NK-92 (cell line): ENCODE data around the gene PDGFD.

Source experiments
- DNase-seq: peaks from one replicate; lab custom pipeline; 2025; ENCODE audit not compliant: unreplicated experiment; lab: John Stamatoyannopoulos, UW

PDGFD gene

DNA sequence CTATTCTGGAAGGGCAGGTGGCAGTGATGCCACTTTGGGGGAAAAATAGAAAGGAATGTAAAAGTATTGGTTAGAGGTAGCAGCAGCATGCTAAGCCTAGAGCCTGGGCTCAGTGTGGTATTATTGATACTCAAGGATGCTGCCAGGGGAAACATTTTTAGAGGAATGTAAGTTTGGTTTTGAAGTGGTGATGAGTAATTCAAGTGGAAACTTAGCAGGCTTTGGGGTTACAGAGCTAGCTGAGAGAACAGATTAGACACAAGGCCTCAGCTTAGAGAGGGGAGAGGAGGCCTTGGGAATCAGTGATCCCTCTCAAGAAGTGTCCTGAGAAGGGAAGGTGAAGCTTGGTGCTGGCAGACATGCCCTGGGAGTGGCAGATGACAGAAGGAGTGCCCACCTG is 160.5 kb downstream of the PDGFD start:
- no peak for DNase-seq

DNA sequence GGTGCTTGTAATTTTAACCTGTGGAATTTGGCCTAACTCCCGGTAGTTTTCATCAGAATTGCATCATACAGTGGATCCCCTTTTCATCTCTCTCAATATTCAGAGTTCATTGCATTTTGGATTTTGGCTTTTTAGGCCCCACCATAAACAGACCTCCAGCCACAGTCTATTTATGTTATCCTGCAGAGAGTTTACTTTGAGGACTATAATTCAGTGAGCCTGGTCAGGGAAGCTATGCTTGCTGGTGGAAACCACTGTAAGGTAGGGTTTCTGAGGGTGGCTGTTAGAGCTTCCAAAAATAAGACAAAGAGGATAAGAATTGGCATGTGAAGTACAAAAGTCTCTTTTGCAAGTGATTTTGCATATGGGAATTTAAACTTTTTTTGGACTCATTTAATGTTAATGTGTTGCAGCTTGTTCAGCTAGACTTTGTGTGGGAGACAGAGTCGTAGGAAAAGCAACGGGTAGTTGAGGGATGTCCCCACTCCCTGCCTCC is 162.3 kb downstream of the PDGFD start:
- DNase-seq: no peak

DNA sequence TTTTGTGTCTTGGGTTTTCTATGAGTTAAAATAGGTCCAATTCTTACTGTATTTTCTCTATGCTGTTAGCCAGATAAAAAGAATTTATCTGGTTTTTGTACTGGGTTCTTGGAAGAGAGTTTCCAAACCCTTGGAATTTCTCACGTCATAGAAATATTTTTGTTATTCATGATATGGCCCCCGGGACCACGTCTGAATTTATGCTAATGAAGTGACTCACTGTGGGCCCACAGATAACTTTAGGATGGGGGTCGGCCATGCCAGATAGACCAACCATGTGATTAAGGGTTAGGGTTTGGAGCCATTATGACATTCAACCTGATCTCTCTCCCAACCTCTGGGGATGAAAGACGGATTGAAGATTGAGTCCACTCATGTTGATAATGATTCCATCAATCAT is 163.1 kb downstream of the PDGFD start:
- DNase-seq: no peak

DNA sequence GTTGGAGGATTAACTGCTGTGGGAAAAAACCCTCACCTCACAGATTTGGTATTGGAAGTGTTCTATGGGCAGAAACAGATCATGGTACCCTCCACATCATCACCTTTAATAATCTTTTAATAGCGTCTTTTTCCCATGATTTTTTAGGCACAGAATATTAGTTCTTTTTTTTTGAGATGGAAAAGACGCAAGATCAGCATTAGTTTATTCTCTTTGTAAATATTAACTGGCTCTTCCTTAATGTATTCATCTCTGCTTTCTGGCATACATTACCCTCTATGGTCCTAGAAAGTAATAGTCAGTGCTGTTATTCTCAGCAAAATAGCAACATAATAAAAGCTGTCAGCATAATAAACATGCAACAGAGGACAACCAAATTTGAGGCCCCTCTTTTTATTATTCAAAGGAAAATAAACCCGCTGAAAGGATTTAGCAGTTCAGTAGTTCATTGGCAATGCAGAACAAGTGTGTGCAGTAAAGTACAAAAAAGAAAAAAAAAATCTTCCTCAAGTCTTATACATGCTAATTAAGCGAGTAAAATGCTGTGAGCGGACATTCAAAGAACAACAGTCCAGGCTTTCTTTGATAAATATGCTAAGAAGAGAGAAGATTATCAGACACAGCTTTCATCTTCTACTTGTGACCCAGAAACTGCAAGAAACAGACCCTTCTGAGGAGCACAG is 165.0 kb downstream of the PDGFD start:
- DNase-seq: no peak

DNA sequence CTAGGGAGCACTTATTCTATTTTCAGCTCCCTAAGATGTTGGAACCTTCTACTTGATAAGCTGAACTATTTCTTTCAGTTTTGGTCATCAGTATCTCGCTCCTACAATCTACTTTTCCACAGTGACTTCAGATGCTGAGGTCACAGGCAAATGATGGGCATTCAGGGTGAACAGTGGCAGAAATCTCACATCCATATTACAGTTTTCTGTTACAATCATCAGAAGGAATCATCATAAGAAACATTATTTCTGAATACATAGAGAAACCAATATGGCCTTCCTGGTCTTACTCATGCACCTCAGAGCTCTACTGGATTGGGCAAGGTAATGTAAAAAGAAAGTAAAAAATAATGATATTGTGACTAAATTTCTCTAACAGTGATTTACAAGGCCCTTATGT is 166.9 kb downstream of the PDGFD start:
- no peak for DNase-seq

DNA sequence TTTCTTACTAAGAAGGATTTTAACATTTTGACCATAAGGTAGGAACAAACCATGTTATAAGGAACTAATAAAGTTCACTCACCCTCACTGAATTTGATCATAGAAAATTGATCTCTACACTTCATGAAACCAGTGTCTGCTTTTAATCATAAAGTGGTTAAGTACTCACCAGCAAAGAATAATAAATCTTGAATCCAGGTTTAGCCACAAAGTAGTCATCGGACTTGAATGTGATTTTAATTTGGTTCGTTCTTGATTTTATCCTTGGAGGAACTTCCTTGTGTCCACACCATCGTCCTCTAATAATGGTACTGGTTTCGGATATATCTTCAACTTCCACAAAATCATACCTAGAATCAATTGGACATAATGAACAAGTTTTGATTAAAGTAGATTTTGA is 168.1 kb downstream of the PDGFD start:
- DNase-seq: no peak

DNA sequence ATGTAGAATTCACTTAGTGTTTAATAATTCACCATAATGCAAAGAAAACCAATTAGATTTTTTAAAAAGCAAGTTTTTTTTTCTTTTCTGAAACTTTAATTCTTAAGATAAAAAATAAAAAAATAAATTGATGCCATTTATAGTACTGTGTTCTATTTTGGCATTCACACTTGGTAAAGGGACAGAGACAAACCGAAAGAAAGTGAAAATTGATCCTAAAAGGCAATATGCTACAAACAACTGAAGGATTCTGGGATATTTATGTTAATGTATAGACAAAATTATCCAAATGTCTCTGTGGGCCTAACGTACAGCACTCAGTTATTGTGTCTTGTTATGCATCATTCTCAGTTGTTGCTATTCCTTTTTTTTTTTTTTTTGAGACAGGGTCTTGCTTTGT is 169.4 kb downstream of the PDGFD start:
- DNase-seq: no peak

DNA sequence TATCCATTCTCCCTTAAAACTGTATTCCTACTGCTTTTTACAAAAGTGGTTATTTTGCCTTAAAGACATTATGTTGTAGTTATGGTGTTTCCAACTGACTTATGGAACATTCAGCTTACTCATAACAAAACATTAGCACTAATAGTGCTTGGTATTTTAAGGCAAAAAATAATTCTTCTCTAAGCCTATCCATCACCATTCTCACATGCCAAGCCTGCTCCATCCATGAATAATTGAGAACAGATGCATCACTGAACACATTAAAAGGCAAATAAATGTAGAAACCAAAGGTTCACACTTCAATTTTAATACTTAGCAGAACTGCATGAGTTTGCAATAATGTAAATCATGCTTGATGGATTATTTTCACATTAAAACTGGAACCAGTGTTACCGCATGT is 169.9 kb downstream of the PDGFD start:
- DNase-seq: no peak

DNA sequence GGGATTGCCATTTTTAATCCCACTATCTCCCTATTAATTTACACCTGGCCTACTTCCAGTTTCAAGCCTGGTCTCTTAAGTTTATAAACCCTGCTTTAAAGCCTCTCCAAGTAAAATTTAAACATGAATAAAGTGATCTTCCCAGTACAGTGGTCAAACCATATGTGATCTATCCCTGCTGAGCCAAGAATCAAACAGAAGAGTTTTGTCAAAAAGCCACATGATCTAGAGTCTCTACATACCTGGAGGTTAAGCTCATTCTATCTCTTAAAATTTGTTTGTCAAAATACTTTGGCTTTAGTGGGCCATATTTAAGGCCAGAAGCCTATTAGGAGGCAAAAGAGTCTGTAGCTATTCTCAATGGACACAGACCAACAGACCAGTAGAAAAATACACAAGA is 170.4 kb downstream of the PDGFD start:
- no peak for DNase-seq

DNA sequence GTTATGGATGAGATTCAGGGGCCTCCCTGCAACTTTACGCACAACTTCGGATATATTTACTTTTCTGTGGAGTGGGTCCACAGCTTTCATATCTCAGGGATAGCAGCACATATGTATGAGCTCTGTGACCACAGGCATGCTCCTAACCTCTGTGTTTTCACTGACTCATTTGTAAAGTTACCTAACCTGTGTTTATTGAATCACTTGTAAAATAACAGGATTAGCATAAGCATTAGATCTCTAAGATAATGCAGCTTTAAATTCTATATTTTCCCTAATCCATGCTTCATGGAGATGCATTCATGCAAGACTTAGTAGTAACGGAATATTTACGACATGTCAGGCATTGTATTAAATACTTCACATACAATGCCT is 175.4 kb downstream of the PDGFD start:
- DNase-seq: no peak

DNA sequence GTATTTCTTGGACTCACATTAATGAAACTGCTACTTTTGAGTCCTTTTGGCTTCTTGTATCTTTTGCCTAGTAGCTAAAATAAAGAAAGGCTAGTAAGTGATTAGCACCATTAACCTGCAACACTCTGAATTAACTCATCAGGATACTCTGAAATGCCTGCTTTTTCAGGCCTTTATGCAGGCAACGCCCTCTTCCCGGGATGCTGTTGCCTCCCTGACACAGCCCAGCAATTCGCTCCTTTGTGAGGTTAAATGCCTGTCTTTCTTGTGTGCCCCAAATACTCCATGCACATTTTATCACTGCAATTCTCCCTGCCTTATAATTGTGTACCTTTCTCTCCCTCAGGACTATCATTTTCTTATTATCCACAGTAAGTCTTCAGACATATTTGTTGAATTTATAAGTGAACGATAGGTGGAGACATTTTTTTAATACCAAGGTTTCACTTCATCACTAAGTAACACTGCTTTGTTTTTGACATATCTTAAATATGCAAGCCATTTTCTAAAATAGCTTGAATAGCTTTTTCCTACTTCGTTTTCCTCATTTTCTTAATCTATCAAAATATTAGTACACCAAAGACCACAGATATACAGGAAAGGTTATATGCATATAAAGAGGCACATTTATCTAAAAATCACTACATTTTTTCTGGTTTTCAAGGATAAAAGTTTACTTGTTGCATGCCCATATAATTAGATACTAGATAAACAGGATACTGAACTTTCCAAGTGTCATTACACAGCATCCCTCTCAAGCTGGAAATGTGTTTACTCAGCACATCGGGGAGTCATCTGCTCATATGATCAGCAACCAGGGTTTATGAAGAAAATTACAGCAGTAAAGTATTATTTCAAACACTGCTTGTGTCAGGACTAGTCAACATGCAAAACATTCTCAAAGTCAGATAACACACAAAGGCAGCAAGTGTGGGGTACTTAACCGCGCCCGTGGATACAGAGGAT is 176.0 kb downstream of the PDGFD start:
- no peak for DNase-seq

DNA sequence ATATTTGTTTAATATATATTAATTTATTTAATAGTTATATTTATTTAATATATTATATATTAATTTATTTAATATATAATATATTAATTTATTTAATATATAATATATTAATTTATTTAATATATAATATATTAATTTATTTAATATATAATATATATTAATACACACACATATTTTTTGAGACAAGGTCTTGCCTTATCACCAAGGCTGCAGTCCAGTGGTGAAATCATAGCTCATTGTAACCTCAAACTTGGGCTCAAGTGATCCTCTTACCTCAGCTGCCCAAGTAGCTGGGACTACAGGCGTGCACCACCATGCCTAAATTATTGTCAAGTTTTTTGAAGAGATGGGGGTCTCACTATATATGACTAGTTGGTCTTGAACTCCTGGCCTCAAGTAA is 178.9 kb downstream of the PDGFD start:
- no peak for DNase-seq

DNA sequence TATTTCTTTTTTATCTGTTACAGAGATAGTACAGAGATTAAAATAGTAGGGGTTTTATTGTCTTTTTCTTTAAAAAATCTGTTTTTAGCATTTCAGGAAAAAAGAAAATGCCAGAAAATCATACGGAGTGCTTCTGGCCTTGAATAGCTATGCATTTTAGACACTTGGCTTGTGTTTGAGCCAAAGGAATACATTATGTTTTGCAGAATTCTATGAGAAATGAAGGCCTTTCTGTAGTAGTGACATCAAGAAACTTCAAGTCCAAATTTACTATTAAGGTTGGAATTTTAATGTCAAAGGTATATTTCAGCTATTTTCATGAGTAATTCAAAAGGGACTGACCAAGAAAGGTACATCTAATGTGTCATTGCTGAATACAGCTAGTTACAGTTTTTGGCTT is 183.8 kb downstream of the PDGFD start:
- DNase-seq: no peak

DNA sequence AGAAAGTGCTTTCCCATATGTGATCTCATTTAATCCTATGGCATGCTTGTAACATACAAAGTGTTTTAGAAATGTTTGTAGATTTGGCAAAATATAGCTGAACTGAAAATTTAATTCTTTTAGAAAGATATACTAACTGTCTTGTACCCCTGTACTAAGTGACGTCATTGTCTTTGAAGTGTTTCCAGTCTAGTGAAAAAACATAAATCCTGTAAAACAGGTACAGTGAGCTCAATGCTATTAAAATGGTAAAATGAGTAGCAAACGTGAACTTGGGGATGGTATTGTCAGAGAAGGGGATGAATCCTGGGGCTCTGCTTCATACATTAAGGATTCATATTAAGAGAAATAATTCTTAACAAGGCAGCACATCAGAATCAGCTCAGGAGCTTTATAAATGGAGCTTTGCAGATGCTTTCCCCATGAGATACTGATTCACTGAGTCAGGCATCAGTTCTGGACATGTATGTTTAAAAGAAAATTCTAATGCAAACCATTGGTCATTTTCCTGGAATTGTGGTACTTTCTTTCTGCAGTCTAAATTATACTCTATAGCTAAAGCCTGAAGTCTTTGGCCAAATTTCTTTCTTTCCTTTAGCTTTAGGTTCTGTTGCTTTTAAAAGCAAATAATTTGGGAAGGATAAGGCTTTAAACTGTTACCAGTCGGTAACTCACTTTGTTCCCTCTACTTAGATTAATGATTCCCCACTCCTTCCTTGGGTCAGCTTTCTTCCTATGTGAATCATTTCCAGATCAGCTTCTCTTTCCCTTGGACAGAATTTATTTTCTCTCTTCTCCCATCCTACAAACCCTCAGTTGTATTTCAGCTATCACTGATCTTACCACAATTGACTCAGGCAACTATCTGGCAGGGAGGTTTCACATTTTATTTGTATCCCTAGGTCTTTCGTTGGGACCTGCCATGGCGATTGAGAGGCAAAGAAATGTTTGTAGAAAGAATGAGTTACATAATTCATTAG is 185.0 kb downstream of the PDGFD start:
- DNase-seq: no peak

DNA sequence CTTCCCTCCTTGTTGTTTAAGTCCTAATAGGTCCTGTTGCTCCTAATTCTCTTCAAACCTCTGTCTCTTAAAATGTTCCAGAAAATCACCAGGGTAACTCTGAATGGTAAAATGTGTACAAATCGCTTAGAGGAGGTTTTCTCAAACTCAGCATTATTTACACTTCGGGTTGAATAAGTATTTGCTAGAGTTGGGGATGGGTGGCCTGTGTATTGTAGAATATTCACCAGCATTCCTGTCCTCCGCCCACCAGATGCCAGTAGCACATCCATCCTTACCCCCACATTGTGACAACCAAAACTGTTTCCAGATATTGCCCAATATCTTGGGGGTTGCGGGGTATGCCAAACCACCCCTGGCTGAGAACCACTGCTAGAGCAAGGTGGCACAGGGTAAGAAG is 191.9 kb downstream of the PDGFD start:
- no peak for DNase-seq

DNA sequence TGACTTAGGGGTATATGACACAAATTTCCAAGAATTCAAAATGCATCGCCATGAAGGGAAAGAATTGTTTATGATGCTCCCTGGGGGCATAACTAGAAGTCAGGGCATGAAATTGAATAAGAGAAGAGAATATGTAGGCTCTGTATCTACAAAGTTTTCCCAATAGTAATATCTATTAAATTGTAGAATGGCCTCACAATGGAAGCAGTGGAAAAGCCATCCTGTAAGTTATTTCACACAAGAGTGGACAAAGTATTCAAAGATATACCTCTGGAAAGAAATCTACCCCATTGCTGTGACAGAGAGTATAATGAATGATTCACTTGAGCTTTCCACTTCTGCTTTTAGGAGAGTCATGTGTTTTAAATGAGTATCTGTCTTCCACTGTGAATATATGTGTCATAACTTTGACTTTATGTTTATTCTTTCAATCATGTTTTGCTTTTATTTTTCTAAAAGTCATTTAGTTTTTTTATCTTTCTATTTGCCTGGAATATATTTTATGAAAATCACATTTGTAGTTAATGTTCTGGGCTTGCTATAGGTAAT is 193.2 kb downstream of the PDGFD start:
- DNase-seq: no peak

DNA sequence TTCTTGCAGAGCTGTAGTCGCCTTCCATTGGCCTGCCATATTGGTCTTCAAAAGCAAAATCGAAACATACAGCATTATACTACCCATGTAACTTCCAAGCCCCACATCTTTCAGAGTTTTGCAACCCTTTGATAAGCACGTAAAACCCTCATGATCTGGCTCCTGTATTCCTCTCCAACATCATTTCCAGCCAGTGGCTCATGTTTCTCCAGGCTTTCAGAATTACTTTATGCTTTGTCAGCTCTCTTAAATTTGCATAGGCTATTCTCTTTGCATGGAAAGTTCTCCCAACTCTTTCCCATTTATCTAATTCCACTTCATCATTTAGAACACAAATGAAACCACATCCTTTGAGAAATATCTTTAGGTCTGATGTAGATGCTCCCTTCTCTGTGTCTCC is 195.3 kb downstream of the PDGFD start:
- DNase-seq: no peak

DNA sequence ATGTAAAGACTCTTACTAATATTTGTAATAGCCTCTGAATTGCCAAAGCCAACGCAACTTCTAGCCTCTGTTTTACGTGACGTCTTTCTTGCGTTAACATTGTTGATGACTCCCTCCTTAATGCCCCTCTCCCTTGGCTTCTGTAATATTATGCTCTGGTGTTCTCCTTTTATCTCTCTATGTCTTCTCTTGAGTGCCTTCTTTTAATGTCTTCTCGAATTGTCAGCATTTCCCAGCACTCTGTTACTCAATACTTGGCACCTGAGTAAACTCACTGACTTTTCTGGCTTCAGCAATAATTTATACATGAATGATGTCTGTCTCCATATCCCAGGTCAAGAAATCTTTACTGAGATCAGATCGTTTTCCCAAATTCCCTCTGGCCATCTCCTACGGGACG is 196.0 kb downstream of the PDGFD start:
- DNase-seq: no peak

DNA sequence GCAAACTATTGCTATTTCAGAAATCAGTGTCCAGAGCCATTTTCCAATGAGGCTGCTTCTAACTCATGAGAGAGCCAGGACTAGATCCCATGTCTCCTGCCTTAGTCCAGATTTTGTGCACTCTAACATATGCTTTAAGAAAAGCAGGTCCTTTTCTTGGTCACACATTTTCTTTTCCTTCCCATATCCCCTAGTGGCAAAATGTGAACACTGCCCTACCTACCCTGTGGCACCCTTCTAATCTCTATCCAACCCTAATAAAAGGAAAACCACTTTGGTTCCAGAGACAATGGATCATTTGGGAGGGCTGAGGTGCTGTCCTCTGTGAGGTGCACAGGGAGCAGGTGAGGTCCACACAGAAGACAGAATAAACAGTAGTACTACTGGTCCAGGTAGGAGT is 199.6 kb downstream of the PDGFD start:
- DNase-seq: no peak

DNA sequence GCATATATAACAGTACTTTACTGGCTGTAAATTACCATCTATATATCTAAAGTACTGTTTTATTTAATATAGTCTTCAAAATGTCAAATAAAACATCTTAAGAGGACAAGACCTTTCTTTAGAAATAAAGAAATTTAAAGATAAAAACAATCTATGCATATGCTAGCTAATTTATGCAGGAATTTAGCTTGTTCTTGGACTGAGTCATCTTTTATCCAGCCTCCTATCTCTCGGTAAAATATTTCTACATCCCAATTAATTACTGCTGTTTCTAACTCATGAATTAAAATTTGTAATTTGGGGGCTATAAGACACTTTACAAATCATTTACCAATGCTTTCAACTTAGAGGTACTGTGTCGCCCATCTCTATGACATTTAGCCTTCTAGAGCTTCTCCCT is 200.3 kb downstream of the PDGFD start:
- no peak for DNase-seq

DNA sequence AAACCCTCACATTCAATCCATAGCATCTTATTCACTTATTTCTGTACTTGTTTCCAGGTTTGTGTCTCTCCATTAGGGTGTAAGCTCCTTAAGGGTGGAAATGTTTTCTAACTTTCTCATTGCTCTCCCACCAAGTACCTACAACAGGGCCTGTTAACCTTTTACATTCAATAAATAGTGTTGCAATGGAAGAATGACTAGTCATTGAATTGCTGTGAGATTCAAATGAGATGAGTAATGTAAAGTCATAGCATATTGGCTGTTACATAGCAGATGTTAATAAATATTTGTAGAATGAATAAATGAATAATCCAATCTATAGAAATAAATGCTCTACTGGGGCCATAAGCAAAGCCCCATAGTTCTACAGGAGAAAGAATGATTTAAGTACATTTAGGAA is 202.9 kb downstream of the PDGFD start:
- DNase-seq: no peak
